GM10847 (cell line): ENCODE measurements around the gene THUMPD3.

Experiments used
- POLR2A ChIP-seq: IDR thresholded peaks from 2 replicates; pipeline ENCODE4 v1.6.1; 2011; ENCODE audit not compliant: insufficient read length; ENCODE audit errors: extremely low read depth

Gene THUMPD3

GRCh38 chr3:9416139-9416780 lies 53.4 kb downstream of the THUMPD3 start:
- no peak for TF ChIP-seq POLR2A

GRCh38 chr3:9420850-9421549 lies 58.1 kb downstream of the THUMPD3 start:
- TF ChIP-seq POLR2A: no peak

- TF ChIP-seq POLR2A: no peak
Observed at GRCh38 chr3:9422712-9423424, 60.0 kb downstream of the THUMPD3 start.

- TF ChIP-seq POLR2A: no peak
Observed at GRCh38 chr3:9428411-9428810, 65.6 kb downstream of the THUMPD3 start.

- TF ChIP-seq POLR2A: no peak
Observed at GRCh38 chr3:9430733-9431132, 67.9 kb downstream of the THUMPD3 start.

- no peak for TF ChIP-seq POLR2A
Observed at GRCh38 chr3:9433627-9434521, 71.0 kb downstream of the THUMPD3 start.

- TF ChIP-seq POLR2A: no peak
Observed at GRCh38 chr3:9435316-9435715, 72.5 kb downstream of the THUMPD3 start.
